Activated CD4-positive, alpha-beta memory T cell treated with anti-CD3 and anti-CD28 coated beads for 36 hours (primary cell): Measurements from ENCODE around the gene PRL. TPM values are rescaled to one million over a fixed set of nuclear protein-coding genes. Genes with fewer than 3 reads are reported as not detected.

Source experiments
- CTCF ChIA-PET: fragments of 350-600 bp; sonication (Branson Sonifier 250); formaldehyde crosslinking; loops from one replicate; lab custom pipeline; 2021; ENCODE audit warnings: antibody characterized with exemption, inconsistent platforms; lab: Charles Lee
- POLR2A ChIA-PET: fragments of 350-600 bp; sonication (Branson Sonifier 250); formaldehyde crosslinking; loops from one replicate; lab custom pipeline; 2021; ENCODE audit warnings: antibody characterized with exemption; lab: Charles Lee
- DNase-seq: peaks from one replicate; pipeline ENCODE4 v3.0.0-alpha.2; 2020
- H3K27ac Mint-ChIP-seq: one replicate; pipeline ENCODE4 v1.8.0; 2021; ENCODE audit warnings: mixed read lengths
- H3K27me3 Mint-ChIP-seq: one replicate; pipeline ENCODE4 v1.8.0; 2021; ENCODE audit warnings: mixed read lengths
- H3K36me3 Mint-ChIP-seq: one replicate; pipeline ENCODE4 v1.8.0; 2021; ENCODE audit warnings: mixed read lengths
- H3K4me1 Mint-ChIP-seq: one replicate; pipeline ENCODE4 v1.8.0; 2021; ENCODE audit warnings: low read depth, mixed read lengths
- H3K4me3 Mint-ChIP-seq: one replicate; pipeline ENCODE4 v1.8.0; 2021; ENCODE audit warnings: mild to moderate bottlenecking, mixed read lengths
- H3K9me3 Mint-ChIP-seq: one replicate; pipeline ENCODE4 v1.8.0; 2021; ENCODE audit warnings: mixed read lengths
- intact Hi-C: fragments of 100-400 bp; cut with micrococcal nuclease; formaldehyde crosslinking; loops from one replicate; pipeline ENCODE4 v1.15.1; 2023
- total RNA-seq, 2 experiments: library from RNA; stranded (reverse); gene quantifications; one replicate each; pipeline ENCODE4 v1.2.3, GENCODE V29; 2021

PRL gene
- not detected for total RNA-seq

DNA sequence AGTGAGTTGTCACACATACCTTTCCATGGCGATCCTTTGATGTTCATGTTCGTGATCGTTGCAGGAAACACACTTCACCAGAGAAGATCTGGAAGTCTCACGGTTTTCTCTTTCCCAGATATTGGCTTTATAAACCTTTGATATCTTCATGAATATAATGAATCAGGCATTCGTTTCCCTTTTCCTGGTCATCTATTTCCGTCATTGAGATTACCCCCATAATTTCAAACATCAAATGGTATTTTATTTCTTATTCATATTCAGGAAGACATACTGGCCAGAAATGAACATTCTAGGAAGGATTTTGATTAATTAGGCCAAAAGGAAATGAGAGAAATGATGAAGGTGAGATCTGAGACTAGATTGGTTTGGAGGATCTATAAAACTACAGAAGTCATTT, at the start of gene PRL:
Gene PRL (minus strand): TSS at position 101 of the 400 bp plus-strand sequence. CDS start 54 bp downstream, at position 47.
- Mint-ChIP-seq H3K36me3 (no peaks in the 10 kb centered on the region), H3K27me3 (no peaks in the 10 kb centered on the region), H3K27ac (no peak within 1 kb of the TSS), H3K9me3 (peaks cover 4% of the 10 kb centered on the region), H3K4me3 (no peak within 1 kb of the TSS), H3K4me1 (no peaks in the 10 kb centered on the region)
- intact Hi-C loops: no loop called here
- CTCF ChIA-PET: no interaction called here
- no peak for DNase-seq
- POLR2A ChIA-PET: no interaction called here

- intact Hi-C loops: no loop called here
These were observed 47.0 kb upstream of the PRL start for GRCh38 chr6:22343864-22344263.

GRCh38 chr6:22334778-22335177, 37.9 kb upstream of the PRL start:
- intact Hi-C loops: no loop called here
- H3K27me3 Mint-ChIP-seq: no peaks in the 10 kb centered on the region
- H3K9me3 Mint-ChIP-seq: peaks cover 4% of the 10 kb centered on the region
- ChIA-PET CTCF (no interaction called here), POLR2A (no interaction called here)
- DNase-seq: no peak
- no peaks in the 10 kb centered on the region for H3K36me3 Mint-ChIP-seq
- no peak overlapping the region for H3K4me3 Mint-ChIP-seq
- no peak overlapping the region for H3K27ac Mint-ChIP-seq
- H3K4me1 Mint-ChIP-seq: no peaks in the 10 kb centered on the region

More at GRCh38 chr6:22343864-22344263, 47.0 kb upstream of the PRL start:
- Mint-ChIP-seq H3K27ac (no peak overlapping the region), H3K4me1 (no peaks in the 10 kb centered on the region), H3K9me3 (peaks cover 12% of the 10 kb centered on the region), H3K4me3 (no peak overlapping the region), H3K27me3 (no peaks in the 10 kb centered on the region), H3K36me3 (no peaks in the 10 kb centered on the region)
- POLR2A ChIA-PET: no interaction called here
- DNase-seq: no peak
- CTCF ChIA-PET: no interaction called here

- ChIA-PET POLR2A (no interaction called here), CTCF (no interaction called here)
- intact Hi-C loops: no loop called here
- Mint-ChIP-seq H3K9me3 (peaks cover 3% of the 10 kb centered on the region), H3K4me3 (no peak overlapping the region), H3K27ac (no peak overlapping the region), H3K36me3 (no peaks in the 10 kb centered on the region), H3K4me1 (no peaks in the 10 kb centered on the region), H3K27me3 (no peaks in the 10 kb centered on the region)
- no peak for DNase-seq
These were observed 37.0 kb upstream of the PRL start for GRCh38 chr6:22333802-22334201.

DNA sequence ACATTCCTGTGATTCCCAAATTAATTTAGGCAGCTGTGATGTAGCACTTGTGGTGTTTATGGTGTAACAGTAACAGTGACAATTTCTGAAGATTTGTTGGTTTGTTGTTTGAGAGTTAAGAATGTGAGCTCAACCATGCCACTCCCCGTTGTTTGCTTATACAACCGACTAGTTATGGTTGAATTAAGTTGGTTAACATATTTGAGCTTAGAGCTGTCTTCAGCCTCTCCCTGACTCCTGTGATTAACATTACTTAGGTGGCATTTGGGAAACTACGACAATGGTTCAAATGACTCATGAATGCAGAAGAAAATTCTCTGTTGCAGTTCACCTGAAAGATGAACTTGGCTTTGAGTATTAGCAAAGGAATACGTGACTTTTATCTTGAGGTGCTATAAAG, 35.9 kb upstream of the PRL start:
- Mint-ChIP-seq H3K36me3 (no peaks in the 10 kb centered on the region), H3K27me3 (no peaks in the 10 kb centered on the region)

GRCh38 chr6:22332216-22332615, 35.4 kb upstream of the PRL start:
- ChIA-PET POLR2A (no interaction called here), CTCF (no interaction called here)
- no peaks in the 10 kb centered on the region for H3K4me1 Mint-ChIP-seq
- H3K9me3 Mint-ChIP-seq: peaks cover 3% of the 10 kb centered on the region
- no peak overlapping the region for H3K4me3 Mint-ChIP-seq
- H3K36me3 Mint-ChIP-seq: no peaks in the 10 kb centered on the region
- DNase-seq: no peak
- H3K27me3 Mint-ChIP-seq: no peaks in the 10 kb centered on the region
- intact Hi-C loops: no loop called here
- H3K27ac Mint-ChIP-seq: no peak overlapping the region

More for the DNA sequence above, 35.9 kb upstream of the PRL start:
- intact Hi-C loops: no loop called here
- no peak for DNase-seq
- CTCF ChIA-PET: no interaction called here
- Mint-ChIP-seq H3K27ac (no peak overlapping the region), H3K9me3 (peaks cover 3% of the 10 kb centered on the region), H3K4me1 (no peaks in the 10 kb centered on the region), H3K4me3 (no peak overlapping the region)
- POLR2A ChIA-PET: no interaction called here

GRCh38 chr6:22330941-22331340, 34.1 kb upstream of the PRL start:
- intact Hi-C loops: no loop called here
- Mint-ChIP-seq H3K27me3 (no peaks in the 10 kb centered on the region), H3K36me3 (no peaks in the 10 kb centered on the region), H3K4me3 (no peak overlapping the region), H3K27ac (no peak overlapping the region), H3K4me1 (no peaks in the 10 kb centered on the region), H3K9me3 (peaks cover 3% of the 10 kb centered on the region)
- POLR2A ChIA-PET: no interaction called here
- DNase-seq: no peak
- CTCF ChIA-PET: no interaction called here

DNA sequence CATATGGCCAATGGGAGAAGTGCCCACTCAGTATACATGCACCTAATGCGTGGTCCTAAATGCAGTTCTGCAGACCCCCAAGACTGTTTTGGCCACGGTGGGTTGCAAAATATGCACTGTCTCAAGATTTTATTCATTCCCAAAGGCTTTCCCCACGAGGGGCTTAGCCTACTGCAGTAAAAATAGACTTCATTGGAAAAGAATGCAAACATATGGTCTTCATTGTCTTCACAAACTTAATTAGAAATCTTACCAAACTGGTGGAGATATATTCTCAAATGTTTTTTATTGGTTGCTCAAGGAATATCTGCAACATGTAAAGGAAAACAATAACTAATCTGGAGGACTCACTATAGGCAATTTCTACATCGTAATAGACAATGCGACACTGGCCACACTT, 31.6 kb upstream of the PRL start:
- DNase-seq: no peak
- no peaks in the 10 kb centered on the region for H3K4me1 Mint-ChIP-seq
- intact Hi-C loops: no loop called here
- H3K27me3 Mint-ChIP-seq: no peaks in the 10 kb centered on the region
- no peaks in the 10 kb centered on the region for H3K36me3 Mint-ChIP-seq
- H3K27ac Mint-ChIP-seq: no peak overlapping the region
- ChIA-PET POLR2A (no interaction called here), CTCF (no interaction called here)
- H3K4me3 Mint-ChIP-seq: no peak overlapping the region
- H3K9me3 Mint-ChIP-seq: peaks cover 3% of the 10 kb centered on the region

GRCh38 chr6:22327881-22328280, 31.0 kb upstream of the PRL start:
- ChIA-PET POLR2A (no interaction called here), CTCF (no interaction called here)

DNA sequence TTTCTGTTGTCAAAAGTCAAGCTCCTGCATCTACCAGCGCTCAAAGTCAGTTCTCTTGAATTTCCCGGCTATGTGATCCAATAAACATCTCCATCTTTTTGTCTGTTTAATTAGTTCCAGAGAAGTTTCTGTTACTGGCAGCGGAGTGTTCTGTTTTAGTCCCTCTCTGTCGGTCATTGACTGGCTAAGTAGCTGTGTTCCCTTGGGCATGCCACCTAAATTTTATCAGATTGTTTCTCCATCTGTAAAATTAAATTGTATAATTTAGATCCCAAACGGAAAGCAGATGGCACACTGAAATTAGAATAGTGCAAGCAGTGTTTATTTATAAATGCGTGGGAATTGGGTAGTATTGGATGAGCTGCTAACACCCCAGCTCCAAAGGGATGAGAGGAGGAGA, 29.7 kb upstream of the PRL start:
- no peaks in the 10 kb centered on the region for H3K36me3 Mint-ChIP-seq
- no peak for DNase-seq
- H3K27ac Mint-ChIP-seq: no peak overlapping the region
- H3K27me3 Mint-ChIP-seq: no peaks in the 10 kb centered on the region
- peaks cover 3% of the 10 kb centered on the region for H3K9me3 Mint-ChIP-seq
- ChIA-PET CTCF (no interaction called here), POLR2A (no interaction called here)
- intact Hi-C loops: no loop called here
- H3K4me1 Mint-ChIP-seq: no peaks in the 10 kb centered on the region
- H3K4me3 Mint-ChIP-seq: no peak overlapping the region

More at GRCh38 chr6:22327881-22328280, 31.0 kb upstream of the PRL start:
- no peaks in the 10 kb centered on the region for H3K27me3 Mint-ChIP-seq
- intact Hi-C loops: no loop called here
- H3K9me3 Mint-ChIP-seq: peaks cover 3% of the 10 kb centered on the region
- no peaks in the 10 kb centered on the region for H3K4me1 Mint-ChIP-seq
- no peak overlapping the region for H3K27ac Mint-ChIP-seq
- DNase-seq: no peak
- H3K36me3 Mint-ChIP-seq: no peaks in the 10 kb centered on the region
- H3K4me3 Mint-ChIP-seq: no peak overlapping the region

- intact Hi-C loops: no loop called here
- POLR2A ChIA-PET: no interaction called here
- Mint-ChIP-seq H3K27me3 (no peaks in the 10 kb centered on the region), H3K9me3 (peaks cover 3% of the 10 kb centered on the region), H3K27ac (no peak overlapping the region), H3K4me1 (no peaks in the 10 kb centered on the region), H3K4me3 (no peak overlapping the region), H3K36me3 (no peaks in the 10 kb centered on the region)
- DNase-seq: no peak
- CTCF ChIA-PET: no interaction called here
These were observed 28.6 kb upstream of the PRL start for GRCh38 chr6:22325481-22325880.

DNA sequence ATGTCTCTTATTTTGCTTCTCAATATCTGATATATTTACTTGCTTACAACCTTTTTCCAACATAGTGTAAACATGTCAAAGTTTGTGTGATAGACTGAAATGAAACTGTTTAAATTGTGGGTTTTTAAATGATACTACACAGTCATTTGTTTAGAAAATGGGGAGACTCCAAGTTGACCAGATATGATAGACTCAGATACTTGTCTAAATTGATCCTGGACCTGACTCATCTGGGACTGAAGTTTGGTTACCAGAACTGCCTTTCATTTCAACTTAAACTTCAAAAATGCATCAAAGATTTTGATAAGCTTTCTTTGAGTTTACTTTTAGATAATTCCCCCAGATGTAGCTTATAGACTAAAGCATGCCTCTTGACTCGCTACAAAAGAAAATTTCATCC, 27.0 kb upstream of the PRL start:
- ChIA-PET CTCF (no interaction called here), POLR2A (no interaction called here)
- Mint-ChIP-seq H3K36me3 (no peaks in the 10 kb centered on the region), H3K27ac (no peak overlapping the region), H3K9me3 (no peaks in the 10 kb centered on the region), H3K4me3 (no peak overlapping the region), H3K4me1 (no peaks in the 10 kb centered on the region), H3K27me3 (no peaks in the 10 kb centered on the region)
- DNase-seq: no peak
- intact Hi-C loops: no loop called here

- ChIA-PET POLR2A (no interaction called here), CTCF (no interaction called here)
- DNase-seq: no peak
- H3K27ac Mint-ChIP-seq: no peak overlapping the region
- H3K4me1 Mint-ChIP-seq: no peaks in the 10 kb centered on the region
- intact Hi-C loops: no loop called here
- no peak overlapping the region for H3K4me3 Mint-ChIP-seq
- peaks cover 2% of the 10 kb centered on the region for H3K9me3 Mint-ChIP-seq
- H3K36me3 Mint-ChIP-seq: no peaks in the 10 kb centered on the region
- no peaks in the 10 kb centered on the region for H3K27me3 Mint-ChIP-seq
These were observed 25.5 kb upstream of the PRL start for GRCh38 chr6:22322103-22323030.
